Panc1 (cell line): ENCODE data around the gene MTTP.

ENCODE experiments used
- POLR2AphosphoS5 ChIP-seq: IDR thresholded peaks from 2 replicates; pipeline ENCODE4 v1.6.1; 2012; ENCODE audit warnings: mild to moderate bottlenecking, low read depth, low read length, moderate library complexity
- REST ChIP-seq, 2 experiments: IDR thresholded peaks; 2 replicates each; pipeline ENCODE4 v1.6.1; 2011 to 2012; ENCODE audit warnings: low read depth in 2 of 2, control low read depth in 1 of 2, low read length in 1 of 2, mild to moderate bottlenecking in 1 of 2, moderate library complexity in 1 of 2; ENCODE audit not compliant: insufficient read depth in 1 of 2
- SIN3A ChIP-seq: IDR thresholded peaks from 2 replicates; pipeline ENCODE4 v1.6.1; 2012; ENCODE audit warnings: low read depth, mild to moderate bottlenecking, low read length, moderate library complexity, borderline replicate concordance; ENCODE audit not compliant: insufficient read depth
- TF ChIP-seq, protein P1 (sequence below): fragments of 450-650 bp; IDR thresholded peaks from 2 replicates; pipeline ENCODE4 v1.5.1; 2017; ENCODE audit warnings: mild to moderate bottlenecking

DNA sequence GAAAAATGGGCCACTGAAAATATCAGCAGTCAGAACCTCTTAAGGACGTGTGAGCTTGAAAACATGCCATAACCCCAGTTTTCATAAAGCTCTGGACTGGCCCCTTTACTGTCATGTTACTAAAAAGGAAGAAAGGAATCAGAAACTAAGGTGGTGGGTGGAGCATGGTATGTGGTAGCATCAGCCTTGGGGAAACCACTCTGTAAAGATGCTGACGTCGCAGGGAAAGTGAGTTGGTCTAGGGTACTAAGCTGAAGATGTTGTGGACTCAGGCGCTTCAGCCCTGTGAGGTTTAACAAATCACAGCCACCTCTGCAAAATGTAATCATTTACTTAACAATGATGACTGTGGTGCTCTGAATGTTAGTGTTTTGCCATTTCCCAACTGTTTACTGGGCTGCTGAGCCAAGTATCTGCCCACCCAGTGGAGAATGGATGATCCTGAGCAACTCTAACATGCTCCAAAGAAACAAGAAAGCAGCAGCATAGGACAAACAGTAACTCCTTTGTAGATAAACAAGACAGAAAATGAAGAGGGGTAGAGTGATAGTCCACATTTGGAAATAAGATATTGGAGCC lies 49.6 kb downstream of the MTTP start:
- TF ChIP-seq, protein P1, sequence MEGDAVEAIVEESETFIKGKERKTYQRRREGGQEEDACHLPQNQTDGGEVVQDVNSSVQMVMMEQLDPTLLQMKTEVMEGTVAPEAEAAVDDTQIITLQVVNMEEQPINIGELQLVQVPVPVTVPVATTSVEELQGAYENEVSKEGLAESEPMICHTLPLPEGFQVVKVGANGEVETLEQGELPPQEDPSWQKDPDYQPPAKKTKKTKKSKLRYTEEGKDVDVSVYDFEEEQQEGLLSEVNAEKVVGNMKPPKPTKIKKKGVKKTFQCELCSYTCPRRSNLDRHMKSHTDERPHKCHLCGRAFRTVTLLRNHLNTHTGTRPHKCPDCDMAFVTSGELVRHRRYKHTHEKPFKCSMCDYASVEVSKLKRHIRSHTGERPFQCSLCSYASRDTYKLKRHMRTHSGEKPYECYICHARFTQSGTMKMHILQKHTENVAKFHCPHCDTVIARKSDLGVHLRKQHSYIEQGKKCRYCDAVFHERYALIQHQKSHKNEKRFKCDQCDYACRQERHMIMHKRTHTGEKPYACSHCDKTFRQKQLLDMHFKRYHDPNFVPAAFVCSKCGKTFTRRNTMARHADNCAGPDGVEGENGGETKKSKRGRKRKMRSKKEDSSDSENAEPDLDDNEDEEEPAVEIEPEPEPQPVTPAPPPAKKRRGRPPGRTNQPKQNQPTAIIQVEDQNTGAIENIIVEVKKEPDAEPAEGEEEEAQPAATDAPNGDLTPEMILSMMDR = no peak
- TF ChIP-seq POLR2AphosphoS5 (no peak), SIN3A (no peak), REST (IDR thresholded peaks at IDR 0.05; ENCODE audit: insufficient read depth in 1 of 2, low read depth in 2 of 2, low read length in 1 of 2) (no peak)
